Lower lobe of right lung (tissue), 2 donors: ENCODE results near the gene TTC38. TPM values are rescaled to one million over a fixed set of nuclear protein-coding genes. Genes with fewer than 3 reads are reported as not detected.

ENCODE experiments used
- ATAC-seq, 2 donors: fragments of 200-7000 bp; cut with Tn5 transposase; one replicate each; pipeline ENCODE4 v1.9.1; 2020 to 2022; ENCODE audit warnings: mild to moderate bottlenecking in 2 of 2, moderate library complexity in 2 of 2
- DNase-seq: peaks from one replicate; pipeline ENCODE4 v3.0.0-alpha.2; 2020
- H3K27ac ChIP-seq: fragments of 200-600 bp; one replicate; pipeline ENCODE4 v1.8.0; 2022
- H3K27me3 ChIP-seq: fragments of 200-600 bp; one replicate; pipeline ENCODE4 v1.8.0; 2022; ENCODE audit warnings: low read depth
- H3K36me3 ChIP-seq: fragments of 200-600 bp; one replicate; pipeline ENCODE4 v1.8.0; 2022; ENCODE audit warnings: mild to moderate bottlenecking
- H3K4me1 ChIP-seq: fragments of 200-600 bp; one replicate; pipeline ENCODE4 v1.8.0; 2022
- H3K4me3 ChIP-seq: fragments of 200-600 bp; one replicate; pipeline ENCODE4 v1.8.0; 2022; ENCODE audit warnings: mild to moderate bottlenecking
- H3K9me3 ChIP-seq: fragments of 200-600 bp; one replicate; pipeline ENCODE4 v1.8.0; 2022
- intact Hi-C: fragments of 100-400 bp; cut with DNase I; formaldehyde crosslinking; loops from one replicate; pipeline ENCODE4 v1.11.0; 2022
- total RNA-seq: library from RNA; stranded (reverse); fragmentation: NEBNext Ultra II Directional; extraction: Animal tissue kit (Norgen Biotek cat#: 25700); gene quantifications from one replicate; pipeline ENCODE4 v1.2.1, GENCODE V29; 2021
- TF ChIP-seq, protein P1 (sequence below): fragments of 200-600 bp; IDR thresholded peaks from one replicate; pipeline ENCODE4 v1.8.0; 2022; ENCODE audit warnings: antibody characterized with exemption, mild to moderate bottlenecking
- donor health status: DM: no; HTN: yes; CAD: no; lungs with severe emphysema.

The TTC38 gene
- total RNA-seq, 1 donor from 2014 or later: 26.8 TPM

DNA sequence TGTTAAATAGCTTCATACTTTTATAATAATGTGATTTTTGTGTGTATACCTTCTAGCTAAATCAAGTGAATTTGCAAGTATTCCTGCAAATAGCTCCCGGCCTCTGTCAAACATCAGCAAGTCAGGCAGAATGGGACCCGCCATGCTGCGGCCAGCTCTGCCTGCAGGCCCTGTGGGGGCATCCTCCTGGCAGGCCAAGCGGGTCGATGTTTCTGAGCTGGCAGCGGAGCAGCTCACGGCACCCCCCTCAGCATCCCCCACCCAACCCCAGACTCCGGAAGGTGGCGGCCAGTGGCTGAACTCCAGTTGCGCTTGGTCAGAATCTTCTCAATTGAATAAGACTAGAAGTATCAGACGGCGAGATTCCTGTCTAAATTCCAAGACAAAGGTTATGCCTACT lies 48.2 kb downstream of the TTC38 start:
- H3K36me3 ChIP-seq: no peaks in the 10 kb centered on the region
- no peaks in the 10 kb centered on the region for H3K4me1 ChIP-seq
- no peaks in the 10 kb centered on the region for H3K9me3 ChIP-seq
- no peaks in the 10 kb centered on the region for H3K27me3 ChIP-seq
- DNase-seq (no peak), ATAC-seq (no peak)
- TF ChIP-seq, protein P1, sequence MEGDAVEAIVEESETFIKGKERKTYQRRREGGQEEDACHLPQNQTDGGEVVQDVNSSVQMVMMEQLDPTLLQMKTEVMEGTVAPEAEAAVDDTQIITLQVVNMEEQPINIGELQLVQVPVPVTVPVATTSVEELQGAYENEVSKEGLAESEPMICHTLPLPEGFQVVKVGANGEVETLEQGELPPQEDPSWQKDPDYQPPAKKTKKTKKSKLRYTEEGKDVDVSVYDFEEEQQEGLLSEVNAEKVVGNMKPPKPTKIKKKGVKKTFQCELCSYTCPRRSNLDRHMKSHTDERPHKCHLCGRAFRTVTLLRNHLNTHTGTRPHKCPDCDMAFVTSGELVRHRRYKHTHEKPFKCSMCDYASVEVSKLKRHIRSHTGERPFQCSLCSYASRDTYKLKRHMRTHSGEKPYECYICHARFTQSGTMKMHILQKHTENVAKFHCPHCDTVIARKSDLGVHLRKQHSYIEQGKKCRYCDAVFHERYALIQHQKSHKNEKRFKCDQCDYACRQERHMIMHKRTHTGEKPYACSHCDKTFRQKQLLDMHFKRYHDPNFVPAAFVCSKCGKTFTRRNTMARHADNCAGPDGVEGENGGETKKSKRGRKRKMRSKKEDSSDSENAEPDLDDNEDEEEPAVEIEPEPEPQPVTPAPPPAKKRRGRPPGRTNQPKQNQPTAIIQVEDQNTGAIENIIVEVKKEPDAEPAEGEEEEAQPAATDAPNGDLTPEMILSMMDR: no peak
- no peak overlapping the region for H3K4me3 ChIP-seq
- H3K27ac ChIP-seq: no peak overlapping the region
- intact Hi-C loops: no loop called here

DNA sequence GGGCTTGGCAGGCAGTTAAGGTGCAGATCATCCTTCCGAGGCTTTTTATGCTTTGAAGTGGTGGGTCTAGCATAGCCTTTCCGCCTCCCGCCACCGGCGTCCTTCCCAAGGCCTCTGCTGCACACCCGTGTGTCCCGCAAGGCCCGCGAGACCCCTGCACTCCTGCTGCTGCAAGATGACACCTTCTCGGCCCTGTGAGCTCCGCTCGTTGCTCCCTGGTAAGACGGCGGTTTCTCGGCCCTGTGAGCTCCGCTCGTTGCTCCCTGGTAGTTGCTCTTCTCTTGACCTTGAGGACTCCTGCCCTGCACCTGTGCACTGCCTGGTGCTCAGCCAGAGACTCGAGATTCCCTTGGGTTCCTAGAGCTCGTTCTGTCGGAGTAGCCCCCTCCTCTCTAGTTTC lies 49.8 kb downstream of the TTC38 start:
- Histone ChIP-seq H3K27me3 (no peaks in the 10 kb centered on the region), H3K4me1 (no peaks in the 10 kb centered on the region), H3K36me3 (no peaks in the 10 kb centered on the region), H3K4me3 (no peak overlapping the region), H3K27ac (no peak overlapping the region), H3K9me3 (no peaks in the 10 kb centered on the region)
- DNase-seq: no peak
- intact Hi-C loops: no loop called here
- TF ChIP-seq, protein P1: no peak
- ATAC-seq: no peak

DNA sequence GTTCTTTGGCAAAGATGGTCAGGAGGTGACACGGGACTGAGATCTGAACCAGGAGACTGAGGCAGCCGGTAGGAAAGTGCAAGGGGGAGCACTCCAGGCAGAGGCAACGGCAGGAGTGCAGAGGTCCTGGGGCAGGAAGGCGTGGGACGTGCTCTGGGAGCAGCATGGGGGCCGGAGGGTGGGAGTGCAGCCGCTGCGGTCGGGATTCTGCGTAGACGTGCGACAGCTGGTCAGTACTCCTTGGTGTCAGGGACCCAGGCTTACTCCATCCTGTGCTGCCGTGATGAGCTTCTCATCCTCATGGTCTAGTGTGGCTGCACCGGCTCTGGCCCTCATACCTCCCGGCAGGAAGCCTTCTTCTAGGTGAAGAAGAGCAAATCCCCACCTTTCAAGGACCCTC lies 50.8 kb downstream of the TTC38 start:
- no peaks in the 10 kb centered on the region for H3K4me1 ChIP-seq
- H3K27ac ChIP-seq: no peak overlapping the region
- no peak for ATAC-seq
- no peaks in the 10 kb centered on the region for H3K36me3 ChIP-seq
- H3K9me3 ChIP-seq: no peaks in the 10 kb centered on the region
- TF ChIP-seq, protein P1: no peak
- H3K27me3 ChIP-seq: no peaks in the 10 kb centered on the region
- intact Hi-C loops: no loop called here
- no peak overlapping the region for H3K4me3 ChIP-seq
- DNase-seq: peak; percentile 23

DNA sequence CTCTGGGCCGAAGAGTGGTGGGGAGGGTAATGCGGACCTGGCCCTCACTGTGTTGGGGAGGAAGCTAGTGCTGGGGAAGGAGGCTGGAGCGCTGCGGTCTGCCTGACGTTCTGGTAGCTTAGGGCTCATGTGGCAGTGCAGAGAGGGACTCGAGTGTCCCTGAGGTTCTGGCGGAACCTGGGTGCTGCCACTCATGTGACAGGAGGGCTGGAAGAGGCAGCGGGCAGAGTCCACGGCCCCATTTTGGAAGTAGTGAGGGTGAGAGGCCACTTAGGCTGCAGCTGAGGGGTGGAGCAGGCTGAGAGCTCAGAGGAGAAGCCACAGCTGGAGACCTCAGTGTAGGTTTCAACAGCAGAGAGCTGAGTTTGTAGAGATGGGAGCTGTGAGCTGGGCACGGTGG lies 51.5 kb downstream of the TTC38 start:
- Histone ChIP-seq H3K36me3 (no peaks in the 10 kb centered on the region), H3K4me1 (no peaks in the 10 kb centered on the region), H3K27me3 (no peaks in the 10 kb centered on the region), H3K27ac (no peak overlapping the region), H3K9me3 (no peaks in the 10 kb centered on the region), H3K4me3 (no peak overlapping the region)
- TF ChIP-seq, protein P1: no peak
- ATAC-seq (no peak), DNase-seq (peak; percentile 14)
- intact Hi-C loops: no loop called here

DNA sequence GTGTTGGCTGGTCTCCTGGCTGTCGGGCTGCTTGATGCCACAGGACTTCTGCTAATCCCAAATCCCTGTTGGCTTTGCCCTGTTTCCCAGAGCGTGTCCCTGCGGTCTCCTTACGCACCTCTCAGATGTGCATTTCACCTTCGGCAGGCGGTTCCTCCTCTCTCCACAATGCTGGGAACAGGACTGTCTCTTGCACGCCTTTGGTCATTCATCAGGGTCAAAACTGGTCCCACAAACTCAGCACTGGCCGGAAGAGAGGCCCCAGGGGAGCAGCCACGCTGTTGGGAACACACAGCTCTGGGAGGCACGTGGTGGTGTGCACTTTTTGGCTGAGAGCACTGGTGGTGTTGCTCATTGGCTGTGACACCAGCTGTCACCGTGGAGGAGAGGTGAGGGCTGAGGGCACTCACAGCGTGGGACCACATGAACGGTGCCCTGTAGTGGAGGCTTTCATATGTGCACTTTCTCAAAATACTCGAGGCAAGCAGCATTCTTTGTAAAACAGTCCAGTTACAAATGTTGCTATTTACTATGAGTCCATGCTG lies 52.4 kb downstream of the TTC38 start:
- Histone ChIP-seq H3K36me3 (no peaks in the 10 kb centered on the region), H3K9me3 (no peaks in the 10 kb centered on the region), H3K4me1 (no peaks in the 10 kb centered on the region), H3K4me3 (no peak overlapping the region), H3K27me3 (no peaks in the 10 kb centered on the region), H3K27ac (no peak overlapping the region)
- TF ChIP-seq, protein P1: no peak
- DNase-seq (no peak), ATAC-seq (no peak)
- intact Hi-C loops: no loop called here
